WERI-Rb-1 (cell line): ENCODE measurements around the gene SLC6A6.

ENCODE experiments used
- DNase-seq: peaks from one replicate; pipeline ENCODE4 v3.0.0-alpha.2; 2020
- H3K27ac ChIP-seq: fragments of 250-450 bp; sonication (Bioruptor Pico); 2 replicates; pipeline ENCODE4 v1.5.1; 2020; ENCODE audit warnings: mild to moderate bottlenecking, moderate library complexity
- H3K27me3 ChIP-seq: fragments of 250-450 bp; sonication (Bioruptor Pico); 2 replicates; pipeline ENCODE4 v1.5.1; 2021; ENCODE audit warnings: mild to moderate bottlenecking, low read depth, moderate library complexity; ENCODE audit not compliant: insufficient read depth, severe bottlenecking
- H3K36me3 ChIP-seq: fragments of 250-450 bp; sonication (Bioruptor Pico); 2 replicates; pipeline ENCODE4 v1.5.1; 2020; ENCODE audit warnings: mild to moderate bottlenecking, moderate library complexity
- H3K4me3 ChIP-seq: 2 replicates; pipeline ENCODE4 v1.5.1; 2011; ENCODE audit warnings: low read depth, mild to moderate bottlenecking, control low read depth, low read length
- H3K9me3 ChIP-seq: fragments of 250-450 bp; sonication (Bioruptor Pico); 2 replicates; pipeline ENCODE4 v1.5.1; 2021; ENCODE audit warnings: mild to moderate bottlenecking, moderate library complexity; ENCODE audit not compliant: severe bottlenecking
- TF ChIP-seq, protein P1 (sequence below): IDR thresholded peaks from 2 replicates; pipeline ENCODE4 v1.5.1; 2011; ENCODE audit warnings: low read depth, mild to moderate bottlenecking, control low read depth, inconsistent platforms, low read length

Gene SLC6A6

GRCh38 chr3:14535616-14536015 is 133.2 kb downstream of the SLC6A6 start:
- Histone ChIP-seq H3K4me3 (no peak overlapping the region), H3K27ac (no peak overlapping the region), H3K36me3 (no peaks in the 10 kb centered on the region), H3K9me3 (no peaks in the 10 kb centered on the region), H3K27me3 (no peaks in the 10 kb centered on the region)
- TF ChIP-seq, protein P1, sequence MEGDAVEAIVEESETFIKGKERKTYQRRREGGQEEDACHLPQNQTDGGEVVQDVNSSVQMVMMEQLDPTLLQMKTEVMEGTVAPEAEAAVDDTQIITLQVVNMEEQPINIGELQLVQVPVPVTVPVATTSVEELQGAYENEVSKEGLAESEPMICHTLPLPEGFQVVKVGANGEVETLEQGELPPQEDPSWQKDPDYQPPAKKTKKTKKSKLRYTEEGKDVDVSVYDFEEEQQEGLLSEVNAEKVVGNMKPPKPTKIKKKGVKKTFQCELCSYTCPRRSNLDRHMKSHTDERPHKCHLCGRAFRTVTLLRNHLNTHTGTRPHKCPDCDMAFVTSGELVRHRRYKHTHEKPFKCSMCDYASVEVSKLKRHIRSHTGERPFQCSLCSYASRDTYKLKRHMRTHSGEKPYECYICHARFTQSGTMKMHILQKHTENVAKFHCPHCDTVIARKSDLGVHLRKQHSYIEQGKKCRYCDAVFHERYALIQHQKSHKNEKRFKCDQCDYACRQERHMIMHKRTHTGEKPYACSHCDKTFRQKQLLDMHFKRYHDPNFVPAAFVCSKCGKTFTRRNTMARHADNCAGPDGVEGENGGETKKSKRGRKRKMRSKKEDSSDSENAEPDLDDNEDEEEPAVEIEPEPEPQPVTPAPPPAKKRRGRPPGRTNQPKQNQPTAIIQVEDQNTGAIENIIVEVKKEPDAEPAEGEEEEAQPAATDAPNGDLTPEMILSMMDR, result no peak
- DNase-seq, result no peak

GRCh38 chr3:14536055-14536815 is 133.8 kb downstream of the SLC6A6 start:
- DNase-seq, result no peak
- TF ChIP-seq, protein P1, result no peak
- no peaks in the 10 kb centered on the region for H3K27me3 ChIP-seq
- no peaks in the 10 kb centered on the region for H3K36me3 ChIP-seq
- H3K27ac ChIP-seq, result no peak overlapping the region
- H3K9me3 ChIP-seq, result no peaks in the 10 kb centered on the region
- no peak overlapping the region for H3K4me3 ChIP-seq

DNA sequence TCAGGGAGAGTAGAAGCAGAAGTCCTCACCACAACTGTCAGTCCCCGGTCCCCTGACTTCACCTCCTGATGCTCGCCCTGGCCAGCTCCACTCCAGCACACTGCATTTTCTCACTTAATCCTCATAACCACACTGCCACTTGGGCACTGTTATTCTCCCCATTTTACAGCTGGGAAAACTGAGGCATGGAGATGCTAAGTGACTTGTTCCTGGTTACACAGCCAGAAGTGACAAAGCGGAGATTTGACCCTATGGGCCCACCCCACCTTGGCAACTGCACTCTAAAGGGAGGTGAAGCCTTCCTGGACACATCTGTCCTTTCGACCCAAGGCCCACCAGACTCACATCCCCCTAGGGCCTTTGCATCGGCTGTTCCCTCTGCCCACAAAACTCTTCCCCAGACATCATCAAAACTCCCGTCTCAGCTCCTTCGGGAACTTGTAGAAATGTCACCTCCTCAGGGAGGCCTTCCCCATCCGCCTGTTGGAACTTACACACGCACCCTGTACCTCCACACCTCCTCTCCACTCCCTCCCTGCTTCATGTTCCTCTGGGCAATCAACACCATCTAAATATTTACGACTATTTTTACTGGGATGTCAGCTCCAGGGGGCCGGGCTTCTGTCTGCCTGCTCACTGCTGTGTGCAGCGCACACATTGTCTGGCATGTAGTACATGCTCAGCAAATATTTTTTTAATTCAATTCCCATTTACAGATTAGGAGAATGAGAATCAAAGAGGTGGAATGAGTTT is 134.6 kb downstream of the SLC6A6 start:
- Histone ChIP-seq H3K27ac (no peak overlapping the region), H3K27me3 (no peaks in the 10 kb centered on the region), H3K4me3 (no peak overlapping the region), H3K36me3 (no peaks in the 10 kb centered on the region), H3K9me3 (no peaks in the 10 kb centered on the region)
- no peak for DNase-seq
- TF ChIP-seq, protein P1, result no peak

- Histone ChIP-seq H3K36me3 (no peaks in the 10 kb centered on the region), H3K4me3 (no peak overlapping the region), H3K9me3 (no peaks in the 10 kb centered on the region), H3K27ac (no peak overlapping the region), H3K27me3 (no peaks in the 10 kb centered on the region)
- TF ChIP-seq, protein P1, result no peak
- peak; percentile 57 for DNase-seq
Observed at GRCh38 chr3:14537590-14538450, 135.4 kb downstream of the SLC6A6 start.

GRCh38 chr3:14538451-14539088 is 136.2 kb downstream of the SLC6A6 start:
- TF ChIP-seq, protein P1, result no peak
- no peaks in the 10 kb centered on the region for H3K36me3 ChIP-seq
- DNase-seq, result no peak
- H3K4me3 ChIP-seq, result no peak overlapping the region
- no peaks in the 10 kb centered on the region for H3K9me3 ChIP-seq
- H3K27me3 ChIP-seq, result no peaks in the 10 kb centered on the region
- no peak overlapping the region for H3K27ac ChIP-seq
